HL-60 (cell line): Measurements from ENCODE around the gene LANCL2.
"Not testable (repeated sequence)": the region's sequence is repeated elsewhere in the genome, so short reads cannot be mapped to it uniquely, and the experiment has no call there.

Source experiments
- DNase-seq, 2 experiments: peaks; one replicate each; pipeline ENCODE4 v3.0.0-alpha.2; 2010 to 2020; ENCODE audit warnings: low read depth in 1 of 2, low spot score in 1 of 2
- H3K27ac ChIP-seq: fragments of 250-450 bp; sonication (Bioruptor Pico); replicated peaks from 2 replicates; pipeline ENCODE4 v1.5.1; 2020; ENCODE audit warnings: mild to moderate bottlenecking, moderate library complexity
- H3K27me3 ChIP-seq: fragments of 250-450 bp; sonication (Bioruptor Pico); 2 replicates; pipeline ENCODE4 v1.5.1; 2021; ENCODE audit warnings: mild to moderate bottlenecking, moderate library complexity; ENCODE audit not compliant: insufficient read depth, poor library complexity, severe bottlenecking
- H3K4me3 ChIP-seq: replicated peaks from 2 replicates; pipeline ENCODE4 v1.5.1; 2011; ENCODE audit warnings: mild to moderate bottlenecking, control low read depth, low read length; ENCODE audit not compliant: insufficient read depth
- GABPA ChIP-seq: IDR thresholded peaks from 2 replicates; pipeline ENCODE4 v1.6.1; 2012; ENCODE audit warnings: low read depth
- POLR2AphosphoS5 ChIP-seq: IDR thresholded peaks from 2 replicates; pipeline ENCODE4 v1.6.1; 2012; ENCODE audit warnings: low read depth
- REST ChIP-seq: IDR thresholded peaks from 2 replicates; pipeline ENCODE4 v1.6.1; 2012; ENCODE audit warnings: low read depth; ENCODE audit not compliant: insufficient replicate concordance
- SPI1 ChIP-seq: IDR thresholded peaks from 2 replicates; pipeline ENCODE4 v1.6.1; 2012; ENCODE audit warnings: low read depth, mild to moderate bottlenecking, borderline replicate concordance
- TF ChIP-seq, protein P1 (sequence below): IDR thresholded peaks from one replicate; pipeline ENCODE4 v1.5.1; 2011; ENCODE audit warnings: low read length, control low read depth, inconsistent platforms; ENCODE audit not compliant: insufficient read depth

Gene LANCL2

GRCh38 chr7:55351263-55351662 is 13.9 kb upstream of the LANCL2 start:
- TF ChIP-seq GABPA (no peak), SPI1 (no peak), REST (no peak), POLR2AphosphoS5 (no peak)
- TF ChIP-seq, protein P1, sequence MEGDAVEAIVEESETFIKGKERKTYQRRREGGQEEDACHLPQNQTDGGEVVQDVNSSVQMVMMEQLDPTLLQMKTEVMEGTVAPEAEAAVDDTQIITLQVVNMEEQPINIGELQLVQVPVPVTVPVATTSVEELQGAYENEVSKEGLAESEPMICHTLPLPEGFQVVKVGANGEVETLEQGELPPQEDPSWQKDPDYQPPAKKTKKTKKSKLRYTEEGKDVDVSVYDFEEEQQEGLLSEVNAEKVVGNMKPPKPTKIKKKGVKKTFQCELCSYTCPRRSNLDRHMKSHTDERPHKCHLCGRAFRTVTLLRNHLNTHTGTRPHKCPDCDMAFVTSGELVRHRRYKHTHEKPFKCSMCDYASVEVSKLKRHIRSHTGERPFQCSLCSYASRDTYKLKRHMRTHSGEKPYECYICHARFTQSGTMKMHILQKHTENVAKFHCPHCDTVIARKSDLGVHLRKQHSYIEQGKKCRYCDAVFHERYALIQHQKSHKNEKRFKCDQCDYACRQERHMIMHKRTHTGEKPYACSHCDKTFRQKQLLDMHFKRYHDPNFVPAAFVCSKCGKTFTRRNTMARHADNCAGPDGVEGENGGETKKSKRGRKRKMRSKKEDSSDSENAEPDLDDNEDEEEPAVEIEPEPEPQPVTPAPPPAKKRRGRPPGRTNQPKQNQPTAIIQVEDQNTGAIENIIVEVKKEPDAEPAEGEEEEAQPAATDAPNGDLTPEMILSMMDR = no peak
- no peak for DNase-seq
- no peak overlapping the region for H3K4me3 ChIP-seq
- H3K27ac ChIP-seq = no peak overlapping the region
- peaks cover 5% of the 10 kb centered on the region for H3K27me3 ChIP-seq

GRCh38 chr7:55352947-55353273 is 12.2 kb upstream of the LANCL2 start:
- not testable (repeated sequence) for H3K27ac ChIP-seq, H3K27me3 ChIP-seq, H3K4me3 ChIP-seq, DNase-seq

GRCh38 chr7:55360486-55360885 is 4.7 kb upstream of the LANCL2 start:
- H3K4me3 ChIP-seq = no peak overlapping the region
- no peak for DNase-seq
- H3K27ac ChIP-seq = no peak overlapping the region
- TF ChIP-seq, protein P1 = no peak
- TF ChIP-seq POLR2AphosphoS5 (no peak), SPI1 (no peak), GABPA (no peak), REST (no peak)
- H3K27me3 ChIP-seq = no peaks in the 10 kb centered on the region

GRCh38 chr7:55361560-55361959 is 3.6 kb upstream of the LANCL2 start:
- TF ChIP-seq REST (no peak), SPI1 (no peak), GABPA (no peak), POLR2AphosphoS5 (no peak)
- TF ChIP-seq, protein P1 = no peak
- no peak overlapping the region for H3K27ac ChIP-seq
- DNase-seq = no peak
- no peaks in the 10 kb centered on the region for H3K27me3 ChIP-seq
- no peak overlapping the region for H3K4me3 ChIP-seq
